Astrocyte (in vitro differentiated cells and primary cell): ENCODE data around the gene PSMC4.

Source experiments
- EZH2 ChIP-seq: IDR thresholded peaks from 2 replicates; pipeline ENCODE4 v1.6.1; 2012; ENCODE audit warnings: mild to moderate bottlenecking, low read length, inconsistent platforms; ENCODE audit not compliant: insufficient read depth
- TF ChIP-seq, protein P1 (sequence below): IDR thresholded peaks from 2 replicates; pipeline ENCODE4 v1.5.1; 2011; ENCODE audit warnings: low read depth, mild to moderate bottlenecking, inconsistent platforms, low read length, moderate library complexity; ENCODE audit not compliant: insufficient read depth

DNA sequence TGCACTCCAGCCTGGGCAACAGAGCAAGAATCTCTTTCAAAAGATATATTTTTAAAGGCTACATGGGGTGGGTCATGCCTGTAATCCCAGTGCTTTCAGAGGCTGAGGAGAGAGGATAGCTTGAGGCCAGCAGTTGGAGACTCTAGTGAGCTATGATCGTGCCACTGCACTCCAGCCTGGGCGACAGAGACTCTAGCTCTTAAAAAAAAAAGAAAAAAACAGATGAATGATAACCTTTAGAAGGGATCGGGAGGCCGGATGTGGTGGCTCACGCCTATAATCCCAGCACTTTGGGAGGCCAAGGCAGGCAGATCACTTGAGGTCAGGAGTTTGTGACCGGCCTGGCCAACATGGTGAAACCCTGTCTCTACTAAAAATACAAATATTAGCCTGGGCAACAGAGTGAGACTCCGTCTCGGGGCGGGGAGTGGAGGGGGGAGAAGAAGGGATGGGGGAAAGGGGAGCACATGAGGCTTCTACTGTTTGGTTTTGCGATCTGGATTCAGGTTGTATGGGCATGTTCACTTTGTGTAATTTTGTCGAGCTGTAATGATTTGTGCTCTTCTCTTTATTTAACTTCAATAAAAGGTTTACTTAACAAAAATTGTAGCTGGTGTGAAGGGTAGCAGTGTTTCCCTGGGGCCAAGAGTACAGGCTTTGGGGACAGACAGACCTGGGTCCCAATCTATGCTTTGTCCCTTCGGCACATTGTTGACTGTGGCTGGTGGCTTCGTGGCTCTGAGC, 1.1 kb upstream of the PSMC4 start:
- TF ChIP-seq, protein P1, sequence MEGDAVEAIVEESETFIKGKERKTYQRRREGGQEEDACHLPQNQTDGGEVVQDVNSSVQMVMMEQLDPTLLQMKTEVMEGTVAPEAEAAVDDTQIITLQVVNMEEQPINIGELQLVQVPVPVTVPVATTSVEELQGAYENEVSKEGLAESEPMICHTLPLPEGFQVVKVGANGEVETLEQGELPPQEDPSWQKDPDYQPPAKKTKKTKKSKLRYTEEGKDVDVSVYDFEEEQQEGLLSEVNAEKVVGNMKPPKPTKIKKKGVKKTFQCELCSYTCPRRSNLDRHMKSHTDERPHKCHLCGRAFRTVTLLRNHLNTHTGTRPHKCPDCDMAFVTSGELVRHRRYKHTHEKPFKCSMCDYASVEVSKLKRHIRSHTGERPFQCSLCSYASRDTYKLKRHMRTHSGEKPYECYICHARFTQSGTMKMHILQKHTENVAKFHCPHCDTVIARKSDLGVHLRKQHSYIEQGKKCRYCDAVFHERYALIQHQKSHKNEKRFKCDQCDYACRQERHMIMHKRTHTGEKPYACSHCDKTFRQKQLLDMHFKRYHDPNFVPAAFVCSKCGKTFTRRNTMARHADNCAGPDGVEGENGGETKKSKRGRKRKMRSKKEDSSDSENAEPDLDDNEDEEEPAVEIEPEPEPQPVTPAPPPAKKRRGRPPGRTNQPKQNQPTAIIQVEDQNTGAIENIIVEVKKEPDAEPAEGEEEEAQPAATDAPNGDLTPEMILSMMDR: no peak
- no peak for TF ChIP-seq EZH2
